HTERT RPE-1 (cell line): ENCODE results near the gene TMEM38B.
"Not testable (repeated sequence)": the region's sequence is repeated elsewhere in the genome, so short reads cannot be mapped to it uniquely, and the experiment has no call there.

ENCODE experiments used
- in situ Hi-C: fragments of 300-500 bp; cut with MboI; formaldehyde crosslinking; loops from 4 replicates; pipeline ENCODE4 v1.14.3; 2020; ENCODE audit warnings: low sequenced_read_pairs

TMEM38B gene

DNA sequence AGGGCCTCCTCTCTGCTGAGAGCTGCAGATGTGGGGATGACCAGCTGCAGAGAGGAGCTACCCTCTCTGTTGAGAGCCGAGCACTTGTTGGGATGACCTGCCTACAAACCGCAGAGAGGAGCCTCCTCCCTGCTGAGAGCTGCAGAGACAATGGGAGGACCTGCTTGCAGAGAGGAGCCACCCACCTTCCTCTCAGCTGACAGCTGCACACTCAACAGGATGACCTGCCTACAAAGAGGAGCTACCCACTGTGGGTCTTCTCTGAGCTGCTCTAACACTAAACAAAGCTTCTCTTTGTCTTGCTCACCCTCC, 19.6 kb downstream of the TMEM38B start:
- in situ Hi-C loops = no loop called here

DNA sequence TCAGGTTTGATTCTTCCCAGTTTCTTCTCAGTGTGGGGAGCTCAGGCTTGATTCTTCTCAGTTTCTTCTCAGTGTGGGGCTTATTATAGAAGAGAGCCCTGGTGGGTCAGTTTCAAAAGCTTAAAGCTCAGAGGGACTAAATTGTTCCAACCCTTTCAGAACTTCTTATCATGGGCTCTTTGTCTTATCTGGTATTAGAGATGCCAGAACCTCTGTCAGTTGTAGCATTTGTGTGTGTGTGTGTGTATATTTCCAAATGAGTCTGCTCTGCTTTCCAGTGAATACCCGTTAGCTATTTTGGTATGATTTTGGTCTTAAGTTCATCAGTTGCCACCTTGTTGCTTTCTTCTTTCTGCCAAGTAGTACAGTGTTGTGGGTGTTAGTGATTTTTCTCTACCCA, 21.8 kb downstream of the TMEM38B start:
- in situ Hi-C loops = no loop called here

DNA sequence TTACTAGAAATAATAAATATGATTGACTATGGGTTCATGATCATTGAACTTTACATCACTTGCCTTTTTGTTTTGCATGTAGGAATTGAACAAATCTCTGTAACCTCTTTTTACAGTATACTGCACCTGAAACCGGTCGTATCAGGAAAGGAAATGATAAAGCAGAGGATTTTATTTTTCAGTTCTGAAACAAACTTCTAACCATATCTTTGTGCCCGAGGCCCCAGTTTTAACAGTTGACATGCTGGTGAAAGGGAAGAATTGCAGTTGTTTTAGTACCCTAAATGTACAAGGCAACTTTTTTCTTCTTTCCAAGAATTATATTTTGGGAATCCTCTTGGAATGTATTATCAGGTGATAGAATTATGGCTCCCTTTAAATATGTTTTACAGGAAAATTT, 27.8 kb downstream of the TMEM38B start:
- in situ Hi-C loops = no loop called here

DNA sequence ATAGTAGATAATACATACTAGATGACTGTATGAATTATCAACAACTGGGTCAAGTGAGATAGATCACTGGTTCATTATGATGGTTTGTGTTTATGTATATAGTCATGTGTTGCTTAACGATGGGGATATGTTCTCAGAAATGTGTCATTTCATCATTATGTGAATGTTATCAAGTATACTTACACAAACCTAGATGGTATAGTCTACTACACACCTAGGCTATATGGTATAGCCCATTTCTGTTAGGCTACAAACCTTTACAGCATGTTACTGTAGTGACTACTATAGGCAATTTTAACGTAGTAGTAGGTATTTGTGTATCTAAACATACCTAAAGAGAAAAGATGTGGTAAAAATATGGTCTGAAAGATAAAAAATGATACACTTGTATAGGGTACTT, 31.0 kb downstream of the TMEM38B start:
- in situ Hi-C loops = no loop called here

- in situ Hi-C loops = not testable (repeated sequence)
Measured at GRCh38 chr9:105728230-105728629, 33.9 kb downstream of the TMEM38B start.

- in situ Hi-C loops = not testable (repeated sequence)
Measured at GRCh38 chr9:105731420-105731819, 37.1 kb downstream of the TMEM38B start.

DNA sequence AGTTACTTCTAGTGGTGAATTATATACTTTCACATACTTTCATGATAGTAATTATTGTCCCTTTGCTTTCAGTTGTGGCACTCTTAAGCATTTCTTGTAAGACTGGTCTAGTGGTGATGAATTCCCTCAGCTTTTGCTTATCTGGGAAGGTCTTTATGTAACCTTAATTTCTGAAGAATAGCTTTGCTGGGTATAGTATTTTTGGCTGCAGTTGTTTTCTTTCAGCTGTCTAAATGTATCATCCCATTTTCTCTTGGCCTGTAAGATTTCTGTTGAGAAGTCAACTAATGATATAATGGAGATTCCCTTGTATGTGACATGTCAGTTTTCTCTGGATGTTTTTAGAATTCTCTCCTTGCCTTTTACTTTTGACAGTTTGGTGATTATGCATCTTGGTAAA, 41.0 kb downstream of the TMEM38B start:
- in situ Hi-C loops = no loop called here

GRCh38 chr9:105737205-105737604, 42.9 kb downstream of the TMEM38B start:
- in situ Hi-C loops = no loop called here

- in situ Hi-C loops = no loop called here
Measured at GRCh38 chr9:105742088-105742487, 47.7 kb downstream of the TMEM38B start.

GRCh38 chr9:105747325-105747724, 53.0 kb downstream of the TMEM38B start:
- in situ Hi-C loops = not testable (repeated sequence)

DNA sequence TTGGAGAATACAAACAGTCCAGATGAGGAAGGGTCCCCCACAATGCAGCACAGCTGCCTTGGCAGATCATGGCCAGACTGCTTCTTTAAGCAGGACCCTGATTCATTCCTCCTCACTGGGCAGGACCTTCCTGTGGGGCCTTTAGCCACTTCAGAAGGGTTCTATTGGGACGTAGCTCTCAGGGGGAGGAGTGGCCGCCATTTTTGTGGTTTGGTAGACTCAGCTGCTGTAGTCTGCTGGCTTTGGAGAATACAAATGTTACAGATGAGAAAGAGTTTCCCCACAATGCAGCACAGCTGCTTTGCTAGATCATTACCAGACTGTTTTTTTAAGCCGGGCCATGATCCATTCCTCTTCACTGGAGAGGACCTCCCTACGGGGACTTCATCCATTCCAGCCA, 57.4 kb downstream of the TMEM38B start:
- in situ Hi-C loops = no loop called here

- in situ Hi-C loops = no loop called here
Measured at GRCh38 chr9:105757496-105758251, 63.3 kb downstream of the TMEM38B start.

GRCh38 chr9:105760053-105760452, 65.7 kb downstream of the TMEM38B start:
- in situ Hi-C loops = no loop called here

GRCh38 chr9:105782561-105783494, 88.5 kb downstream of the TMEM38B start:
- in situ Hi-C loops = not testable (repeated sequence)

DNA sequence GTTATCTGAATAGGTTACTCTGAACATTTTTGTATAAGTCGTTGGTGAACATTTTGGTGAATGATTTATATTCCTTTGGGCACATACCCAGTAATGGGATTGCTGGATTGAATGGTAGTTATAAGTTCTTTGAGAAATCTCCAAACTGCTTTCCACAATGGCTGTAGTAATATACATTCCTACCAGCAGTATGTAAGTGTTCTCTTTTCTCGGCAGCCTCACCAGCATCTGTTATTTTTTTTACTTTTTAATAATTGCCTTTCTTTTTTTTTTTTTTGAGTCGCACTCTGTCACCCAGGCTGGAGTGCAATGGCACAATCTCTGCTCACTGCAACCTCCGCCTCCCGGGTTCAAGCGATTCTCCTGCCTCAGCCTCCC, 89.1 kb downstream of the TMEM38B start:
- in situ Hi-C loops = not testable (repeated sequence)

GRCh38 chr9:105786796-105787195, 92.5 kb downstream of the TMEM38B start:
- in situ Hi-C loops = not testable (repeated sequence)

GRCh38 chr9:105816202-105816744, 121.9 kb downstream of the TMEM38B start:
- in situ Hi-C loops = no loop called here

GRCh38 chr9:105816981-105817380, 122.6 kb downstream of the TMEM38B start:
- in situ Hi-C loops = no loop called here

DNA sequence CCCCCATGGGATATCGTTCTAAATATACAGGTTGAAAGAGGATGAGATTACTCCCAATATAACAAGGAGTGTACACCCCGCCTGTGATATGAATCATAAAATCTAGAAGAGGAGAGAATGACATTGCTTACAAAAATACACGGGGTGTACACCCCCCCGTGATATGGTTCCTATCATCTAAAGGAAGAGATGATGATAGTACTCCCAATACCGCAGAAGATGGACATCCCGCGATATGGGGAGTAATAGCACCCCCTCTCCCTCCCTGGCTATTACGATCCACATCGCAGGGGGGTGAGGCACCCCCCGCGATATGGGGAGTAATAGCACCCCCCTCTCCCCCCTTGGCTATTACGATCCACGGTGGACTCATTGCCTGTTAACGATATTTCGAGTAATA, 124.6 kb downstream of the TMEM38B start:
- in situ Hi-C loops = no loop called here

- in situ Hi-C loops = no loop called here
Measured at GRCh38 chr9:105822814-105823213, 128.5 kb downstream of the TMEM38B start.
